Measurements from ENCODE around the gene PIK3C3.

- TF ChIP-seq CTCF (IDR thresholded peaks at IDR 0.05) (no peak), EP300 (IDR thresholded peaks at IDR 0.05) (no peak), POLR2AphosphoS5 (IDR thresholded peaks at IDR 0.05) (no peak)
These were observed 140.8 kb downstream of the PIK3C3 start for GRCh38 chr18:42095732-42096377.

All from upper lobe of left lung (tissue), 4 donors.